DMS79 (cell line): ENCODE results near the gene CARF.
"Not testable (repeated sequence)": the region's sequence is repeated elsewhere in the genome, so short reads cannot be mapped to it uniquely, and the experiment has no call there.

Source experiments
- DNase-seq: peaks from one replicate; lab custom pipeline; 2025; lab: John Stamatoyannopoulos, UW

Gene CARF

GRCh38 chr2:202911512-202912341 is at the start of gene CARF, which contains the start of gene WDR12:
TSS of gene CARF (plus strand) at chr2:202912275. CDS start at chr2:202941903, 29,628 bp downstream.
TSS of gene WDR12 (minus strand) at chr2:202911673. CDS start at chr2:202911476, 197 bp downstream.
- peak; percentile 87 for DNase-seq

DNA sequence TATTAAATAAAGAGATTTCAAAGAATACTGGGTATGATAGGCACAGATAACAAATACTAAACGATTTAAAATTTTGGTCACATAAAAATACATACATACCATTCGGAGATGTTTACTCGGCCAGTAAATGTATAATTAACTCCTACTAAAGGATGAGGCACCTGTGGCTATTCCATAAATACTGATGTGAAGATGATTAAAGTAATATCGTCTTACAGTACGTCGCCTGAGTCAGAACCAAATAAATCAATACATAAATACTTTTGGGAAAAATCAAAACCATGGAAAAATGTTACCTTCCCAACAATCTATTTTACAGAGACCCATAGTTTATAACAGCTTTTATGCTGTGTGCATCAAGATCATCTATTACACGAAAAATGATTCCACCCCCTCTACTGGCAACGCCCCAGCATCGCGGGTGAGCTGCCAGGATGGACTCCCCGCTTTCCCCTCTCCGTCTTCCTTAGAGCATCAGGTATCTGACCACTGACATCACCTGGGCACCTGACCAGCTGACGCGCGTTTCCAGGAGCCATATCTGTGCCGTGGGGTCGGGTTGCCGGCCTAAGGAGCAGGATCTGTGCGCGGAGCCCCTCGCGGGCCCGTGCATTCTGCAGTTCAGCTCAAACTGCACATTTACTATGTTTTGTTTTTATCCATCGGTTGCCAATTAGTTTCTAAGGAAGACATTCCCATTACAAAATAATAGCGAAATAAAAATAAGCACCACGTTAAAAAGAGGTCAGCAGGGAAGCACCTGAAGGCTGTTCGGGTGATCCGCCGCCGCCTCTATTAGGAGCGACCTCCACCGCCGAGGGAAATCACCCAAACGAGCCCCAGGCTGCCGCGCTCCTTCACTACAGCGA is 41.4 kb upstream of the CARF start:
- peak; percentile 95 for DNase-seq

DNA sequence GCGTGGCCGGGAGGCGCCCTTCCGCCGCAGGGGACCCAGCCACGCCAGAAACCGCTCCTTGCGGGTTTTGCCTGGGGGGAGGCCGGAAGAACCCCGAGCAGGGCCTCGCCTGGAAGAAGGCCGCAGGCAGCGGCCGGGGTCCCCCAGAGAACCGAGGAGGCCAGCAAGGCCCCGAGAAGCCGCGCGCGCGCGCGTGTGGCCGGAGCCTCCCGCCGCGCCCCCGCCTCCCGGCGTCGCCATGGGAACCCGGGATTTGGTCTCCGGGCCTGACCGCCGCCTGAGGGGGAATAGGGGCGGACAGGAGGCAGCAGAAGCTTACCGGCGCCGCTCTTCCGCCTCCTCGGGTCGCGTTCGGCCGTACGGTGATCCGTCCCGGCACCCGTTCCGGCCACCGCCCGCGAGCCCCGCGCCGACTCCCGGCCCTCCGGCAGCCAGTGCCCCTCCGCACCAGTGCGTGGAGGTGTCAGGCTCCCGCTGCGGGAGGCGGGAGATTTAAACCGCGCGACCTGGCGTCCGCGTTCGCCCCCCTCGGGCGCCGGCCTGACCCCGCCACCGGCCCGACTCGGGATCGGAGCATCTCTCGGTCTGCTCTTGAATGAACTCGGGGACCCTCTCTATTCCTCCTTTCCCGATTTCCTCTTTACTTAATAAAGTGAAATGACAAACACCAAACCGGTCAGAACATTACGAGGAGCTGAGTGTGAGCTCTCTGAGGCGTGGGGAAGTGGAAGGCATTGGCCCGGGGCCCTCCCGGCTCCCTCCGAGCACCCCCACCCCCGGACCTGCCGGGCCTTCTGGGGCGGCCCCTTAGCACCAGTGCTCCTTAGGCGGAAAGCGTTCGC is 40.6 kb upstream of the CARF start, which contains the start of gene ICA1L:
ICA1L (minus strand) TSS at position 467 of the 842 bp plus-strand sequence. CDS start 42,757 bp downstream, outside the sequence.
- DNase-seq: peak; percentile 58

DNA sequence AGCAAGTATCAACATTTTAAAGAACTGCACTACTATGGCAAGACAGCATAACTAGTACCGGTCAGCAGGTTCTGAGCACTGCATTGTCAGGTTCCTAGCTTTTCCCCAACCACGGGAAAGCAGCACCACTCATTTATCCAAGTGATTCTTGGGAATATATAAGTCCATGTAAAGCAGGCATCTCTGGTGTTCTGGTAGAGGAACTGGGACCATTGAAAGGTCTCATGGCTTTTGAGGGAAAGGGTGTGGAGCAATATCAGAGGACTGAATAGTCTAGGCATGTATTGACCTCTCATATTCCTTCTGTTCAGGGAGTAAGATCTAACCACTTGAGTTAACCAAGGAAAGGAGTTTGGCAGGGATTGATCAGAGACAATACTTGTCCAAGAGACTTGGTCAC is 34.4 kb upstream of the CARF start:
- no peak for DNase-seq

DNA sequence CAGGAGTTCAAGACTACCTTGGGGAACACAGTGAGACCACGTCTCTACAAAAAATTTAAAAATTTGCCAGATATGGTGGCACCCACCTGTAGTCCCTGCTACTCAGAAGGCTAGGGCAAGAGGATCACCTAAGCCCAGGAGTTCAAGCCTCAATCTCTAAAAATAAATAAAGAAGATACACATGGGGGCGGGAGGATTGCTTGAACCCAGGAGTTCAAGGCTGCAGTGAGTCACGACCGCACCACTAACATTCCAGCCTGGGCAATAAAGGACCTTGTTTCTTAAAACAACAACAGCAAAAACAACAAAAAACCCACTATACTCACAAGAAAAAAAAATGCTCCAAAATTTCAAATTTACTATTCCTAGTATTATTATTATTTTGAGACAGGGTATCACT is 30.5 kb upstream of the CARF start:
- no peak for DNase-seq

- DNase-seq: no peak
Measured at GRCh38 chr2:202883987-202884675, 27.9 kb upstream of the CARF start.

DNA sequence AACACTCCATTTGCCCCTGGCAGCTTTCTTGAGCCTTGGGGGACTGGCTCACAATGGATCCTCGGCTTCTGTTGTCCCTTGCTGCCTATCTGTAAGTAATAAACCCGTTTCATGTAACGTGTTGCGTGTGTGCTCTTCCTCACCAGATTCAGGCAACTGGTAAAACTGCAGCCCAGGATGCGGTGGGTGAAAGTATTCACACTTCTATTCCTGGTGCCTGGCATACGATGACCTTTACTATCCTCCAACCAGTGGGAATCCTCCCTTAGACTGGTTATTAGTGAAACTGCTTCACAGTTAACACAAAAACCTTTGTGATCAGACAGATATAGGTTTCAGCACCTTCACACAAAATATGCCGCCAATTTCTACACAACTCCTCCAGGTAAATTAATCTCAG is 26.9 kb upstream of the CARF start:
- DNase-seq: no peak

DNA sequence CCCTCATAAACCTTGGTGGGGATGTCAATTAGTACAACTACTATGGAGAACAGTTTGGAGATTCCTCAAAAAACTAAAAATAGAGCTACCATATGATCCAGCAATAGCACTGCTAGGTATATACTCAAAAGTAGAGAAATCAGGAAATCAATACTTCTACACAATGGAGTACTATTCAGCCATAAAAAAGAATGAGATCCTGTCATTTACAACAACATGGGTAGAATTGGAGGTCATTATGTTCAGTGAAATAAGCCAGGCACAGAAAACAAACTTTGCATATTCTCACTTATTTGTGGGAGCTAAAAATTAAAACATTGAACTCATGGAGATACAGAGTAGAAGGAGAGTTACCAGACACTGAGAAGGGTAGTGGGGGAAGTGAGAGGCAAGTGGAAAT is 6.6 kb upstream of the CARF start:
- DNase-seq: not testable (repeated sequence)

GRCh38 chr2:202908186-202908585 is 3.9 kb upstream of the CARF start:
- DNase-seq: no peak

- no peak for DNase-seq
Measured at GRCh38 chr2:202909394-202910192, 2.5 kb upstream of the CARF start.

GRCh38 chr2:202910250-202910649 is 1.8 kb upstream of the CARF start:
- not testable (repeated sequence) for DNase-seq

DNA sequence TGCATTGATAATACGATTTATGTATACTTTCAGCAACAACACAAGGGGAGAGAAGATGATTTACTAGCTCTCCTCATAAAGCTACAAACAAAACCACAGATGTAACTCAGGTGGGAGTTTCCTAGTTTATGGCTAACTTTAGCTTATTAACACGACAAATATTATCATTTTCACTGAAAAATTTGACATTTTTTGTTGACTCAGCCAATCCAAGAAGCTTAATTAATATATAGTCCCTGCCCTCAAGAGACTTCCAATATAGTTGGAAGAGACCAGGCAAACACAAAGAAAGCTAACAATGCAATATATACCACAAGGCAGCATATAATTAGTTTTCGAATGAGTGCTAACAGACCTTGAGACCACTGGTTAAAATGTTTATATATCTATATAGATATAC is 1.4 kb upstream of the CARF start:
- no peak for DNase-seq

GRCh38 chr2:202911203-202911511 is 918 bp upstream of the CARF start:
- DNase-seq: no peak

DNA sequence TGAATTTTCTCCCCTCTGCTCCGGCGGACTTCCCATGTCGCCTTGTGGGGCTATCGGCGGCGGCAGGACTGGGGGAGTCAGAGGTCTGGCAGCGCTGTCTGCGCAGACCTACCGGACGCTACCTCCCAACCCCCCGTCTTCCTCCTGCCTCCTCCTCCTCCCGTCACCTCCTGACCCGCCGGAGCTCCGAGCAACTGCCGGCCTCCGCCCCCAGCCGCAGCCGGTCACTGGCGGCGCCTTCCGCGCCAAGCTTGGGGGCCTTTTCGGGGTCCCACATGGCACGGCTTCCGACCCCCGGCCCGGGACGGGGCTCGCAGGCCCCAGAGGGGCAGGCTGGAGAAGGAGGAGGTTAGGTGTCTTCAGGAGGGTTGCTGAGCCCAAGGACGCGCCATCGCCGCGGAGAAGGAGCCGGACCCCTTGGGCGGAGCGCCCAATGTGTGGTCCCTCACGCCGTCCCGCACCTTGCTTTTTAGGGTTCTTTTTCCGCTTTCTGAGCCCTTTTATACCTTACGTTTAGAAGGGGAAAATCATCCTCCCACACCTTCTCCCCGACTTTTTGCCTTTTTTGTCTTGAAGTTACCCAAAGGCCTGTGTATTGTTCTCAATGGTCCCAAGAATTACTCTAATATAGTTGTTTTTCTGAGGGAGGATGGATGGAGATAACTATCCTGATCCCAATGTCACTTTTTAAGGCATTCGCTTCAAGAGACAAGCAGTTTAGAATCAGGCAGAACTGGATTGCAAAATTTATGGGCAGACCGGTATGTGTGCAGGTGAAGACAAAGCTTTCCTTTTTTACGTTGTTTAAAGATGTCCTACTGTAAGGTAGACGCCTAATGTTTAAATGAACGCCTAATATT is 497 bp downstream of the CARF start:
- DNase-seq: not testable (repeated sequence)

DNA sequence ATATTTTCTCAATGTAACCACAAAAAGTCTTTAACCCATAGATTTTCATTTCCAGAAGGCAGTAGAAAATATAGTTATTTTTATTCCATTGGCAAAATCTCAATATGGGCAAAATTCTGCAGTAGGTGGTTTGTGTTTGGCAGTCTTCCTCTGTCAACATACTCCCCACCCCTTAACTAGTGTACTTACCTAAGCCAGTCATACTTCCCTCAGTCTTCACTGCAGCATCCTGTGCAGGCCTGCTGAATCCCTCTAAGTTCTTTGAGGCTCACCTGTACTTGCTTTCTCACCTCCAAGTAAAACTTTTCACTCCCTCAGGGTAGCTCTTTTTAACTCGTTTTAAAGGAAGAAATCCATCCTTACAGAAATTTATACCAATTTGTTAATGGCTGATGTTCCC is 6.8 kb downstream of the CARF start:
- no peak for DNase-seq

DNA sequence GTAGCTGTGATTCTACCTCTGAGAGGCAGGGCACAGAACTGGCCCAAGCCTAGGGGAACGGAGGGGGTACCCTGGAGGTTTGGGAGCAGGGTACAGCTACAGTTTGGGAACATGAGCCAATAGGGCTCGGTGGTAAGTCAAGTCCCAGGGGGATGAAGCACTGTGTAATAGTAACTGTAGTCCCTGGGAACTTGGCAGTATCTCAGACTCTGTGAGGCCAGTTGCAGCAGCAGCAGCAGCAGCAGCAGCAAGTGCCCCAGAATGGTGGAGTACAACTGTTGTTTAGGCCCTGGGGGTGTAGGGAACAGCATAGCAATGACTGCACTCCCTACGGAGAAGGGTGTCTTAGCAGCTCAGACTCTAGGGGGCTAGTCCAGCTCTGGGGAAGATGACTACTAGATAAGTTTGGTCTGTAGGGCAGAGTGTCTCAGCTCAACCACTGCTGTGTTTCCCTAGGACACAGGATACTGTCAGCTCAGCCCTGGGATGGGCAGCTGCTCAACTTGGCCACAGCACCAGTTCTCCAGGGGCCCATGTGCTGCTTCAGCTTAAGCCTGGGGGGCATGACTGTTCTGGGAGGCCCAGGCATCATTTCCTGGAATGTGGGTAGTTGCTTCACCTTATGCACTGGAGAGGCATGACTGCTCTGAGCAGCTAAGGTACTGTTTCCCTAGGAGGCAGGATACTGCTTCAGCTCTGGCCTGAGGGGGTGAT is 20.5 kb downstream of the CARF start:
- no peak for DNase-seq

GRCh38 chr2:202933139-202933510 is 21.1 kb downstream of the CARF start:
- no peak for DNase-seq

GRCh38 chr2:202933958-202934357 is 21.9 kb downstream of the CARF start:
- DNase-seq: no peak

GRCh38 chr2:202934456-202934855 is 22.4 kb downstream of the CARF start:
- no peak for DNase-seq
